GM12865 (cell line): ENCODE results near the gene ARHGAP12.

Experiments
- DNase-seq: peaks from one replicate; pipeline ENCODE4 v3.0.0; 2010; ENCODE audit warnings: low read depth
- H3K4me3 ChIP-seq: 2 replicates; pipeline ENCODE4 v1.5.1; 2011; ENCODE audit warnings: mild to moderate bottlenecking, low read depth, low read length, control low read depth
- CTCF ChIP-seq: IDR thresholded peaks from 2 replicates; pipeline ENCODE4 v1.5.1; 2011; ENCODE audit warnings: low read length, control low read depth, low read depth, inconsistent platforms; ENCODE audit not compliant: insufficient read depth; ENCODE audit errors: missing control alignments

ARHGAP12 gene

GRCh38 chr10:31765541-31765940 is 163.1 kb downstream of the ARHGAP12 start:
- DNase-seq, result no peak
- no peak overlapping the region for H3K4me3 ChIP-seq
- TF ChIP-seq CTCF, result no peak

GRCh38 chr10:31762316-31762715 is 166.3 kb downstream of the ARHGAP12 start:
- no peak for DNase-seq
- TF ChIP-seq CTCF, result no peak
- no peak overlapping the region for H3K4me3 ChIP-seq

GRCh38 chr10:31761156-31761555 is 167.5 kb downstream of the ARHGAP12 start:
- no peak for TF ChIP-seq CTCF
- DNase-seq, result no peak
- no peak overlapping the region for H3K4me3 ChIP-seq

GRCh38 chr10:31760674-31761081 is 168.0 kb downstream of the ARHGAP12 start:
- TF ChIP-seq CTCF, result no peak
- H3K4me3 ChIP-seq, result peak overlapping the region; percentile 83
- peak; percentile 27 for DNase-seq

- no peak for TF ChIP-seq CTCF
- H3K4me3 ChIP-seq, result peak overlapping the region; percentile 88
- peak; percentile 97 for DNase-seq
These were observed 168.6 kb downstream of the ARHGAP12 start for GRCh38 chr10:31759799-31760626.

GRCh38 chr10:31759124-31759798 is 169.4 kb downstream of the ARHGAP12 start:
- DNase-seq, result peak; percentile 46
- H3K4me3 ChIP-seq, result peak overlapping the region; percentile 88
- TF ChIP-seq CTCF, result no peak

- no peak overlapping the region for H3K4me3 ChIP-seq
- DNase-seq, result no peak
- no peak for TF ChIP-seq CTCF
These were observed 170.1 kb downstream of the ARHGAP12 start for GRCh38 chr10:31758495-31758894.
